NOMO-1 treated with DMSO at 0.1 percent for 48 hours (cell line): ENCODE measurements around the gene CERK.

Experiments
- DNase-seq: peaks from one replicate; lab custom pipeline; 2025; ENCODE audit not compliant: unreplicated experiment; lab: John Stamatoyannopoulos, UW

Gene CERK

GRCh38 chr22:46703171-46703995 lies 34.7 kb downstream of the CERK start:
- DNase-seq = no peak

GRCh38 chr22:46701262-46701661 lies 36.8 kb downstream of the CERK start:
- DNase-seq = no peak

- DNase-seq = no peak
Measured at GRCh38 chr22:46699091-46699490, 39.0 kb downstream of the CERK start.

DNA sequence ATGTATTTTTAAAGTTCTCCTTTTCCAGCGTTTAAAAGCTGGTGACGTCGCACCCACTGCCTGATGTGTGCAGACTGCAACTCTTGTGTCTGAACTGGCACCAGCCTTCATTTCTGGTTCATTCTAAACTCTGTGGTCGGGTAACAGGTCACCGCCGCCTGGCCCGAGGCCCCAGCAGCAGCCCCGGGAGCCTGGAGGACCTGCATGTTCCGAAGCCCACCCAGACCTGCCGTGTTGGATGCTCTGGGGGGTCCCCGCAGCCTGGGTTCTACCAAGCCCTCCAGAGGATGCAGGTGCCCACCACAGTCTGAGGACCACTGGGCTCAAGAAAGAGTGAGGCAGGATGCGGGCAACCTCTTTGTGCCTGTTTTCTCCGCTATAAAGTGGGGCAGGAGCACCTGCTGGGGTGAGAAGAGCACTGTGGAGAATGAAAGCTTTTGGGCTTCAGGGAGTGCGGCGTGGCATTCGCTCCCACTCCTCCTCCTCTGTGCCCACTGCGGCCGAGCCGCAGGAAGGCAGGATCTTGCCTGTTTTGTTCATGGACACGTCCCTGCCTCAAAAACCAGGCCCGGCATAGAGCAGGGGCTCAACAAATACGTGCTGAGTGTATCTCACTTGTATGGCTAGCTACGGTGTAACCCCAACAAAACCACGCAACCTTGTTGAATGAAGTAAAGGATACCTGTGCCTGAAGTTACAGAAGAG lies 40.1 kb downstream of the CERK start:
- no peak for DNase-seq

DNA sequence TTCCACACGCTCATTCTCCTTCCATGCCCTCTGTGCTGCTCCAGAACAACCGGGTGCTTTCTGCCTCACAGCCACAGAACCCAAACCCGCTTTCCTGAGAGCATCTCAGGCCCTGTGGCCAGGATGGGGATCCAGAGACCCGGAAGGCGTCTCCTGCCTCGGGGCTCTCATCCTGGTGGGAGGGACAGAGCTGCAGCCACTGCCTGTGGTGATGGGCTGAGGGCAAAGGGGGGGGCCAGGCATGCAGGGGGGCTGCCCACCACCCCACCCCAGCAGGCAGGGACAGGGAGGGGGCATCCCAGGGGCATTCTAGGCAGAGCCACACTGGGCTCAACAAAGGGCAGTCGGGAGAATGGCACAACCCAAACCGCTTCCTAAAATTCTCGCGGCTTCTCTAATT lies 41.4 kb downstream of the CERK start:
- no peak for DNase-seq

DNA sequence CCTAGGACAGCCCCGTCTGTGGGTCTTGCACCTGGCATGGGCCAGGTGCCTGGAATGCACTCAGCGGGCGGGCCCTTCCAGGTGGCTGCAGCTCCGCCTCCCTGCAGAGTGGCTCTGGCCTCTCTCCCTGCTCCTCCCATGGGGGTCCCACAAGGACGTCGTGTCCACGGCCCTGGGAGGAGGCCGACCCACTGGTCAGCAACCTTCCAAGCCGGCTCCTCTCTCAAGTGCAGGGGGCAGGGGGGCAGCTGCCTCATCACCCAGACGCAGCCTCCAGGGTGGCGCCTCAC lies 41.9 kb downstream of the CERK start:
- DNase-seq = no peak

DNA sequence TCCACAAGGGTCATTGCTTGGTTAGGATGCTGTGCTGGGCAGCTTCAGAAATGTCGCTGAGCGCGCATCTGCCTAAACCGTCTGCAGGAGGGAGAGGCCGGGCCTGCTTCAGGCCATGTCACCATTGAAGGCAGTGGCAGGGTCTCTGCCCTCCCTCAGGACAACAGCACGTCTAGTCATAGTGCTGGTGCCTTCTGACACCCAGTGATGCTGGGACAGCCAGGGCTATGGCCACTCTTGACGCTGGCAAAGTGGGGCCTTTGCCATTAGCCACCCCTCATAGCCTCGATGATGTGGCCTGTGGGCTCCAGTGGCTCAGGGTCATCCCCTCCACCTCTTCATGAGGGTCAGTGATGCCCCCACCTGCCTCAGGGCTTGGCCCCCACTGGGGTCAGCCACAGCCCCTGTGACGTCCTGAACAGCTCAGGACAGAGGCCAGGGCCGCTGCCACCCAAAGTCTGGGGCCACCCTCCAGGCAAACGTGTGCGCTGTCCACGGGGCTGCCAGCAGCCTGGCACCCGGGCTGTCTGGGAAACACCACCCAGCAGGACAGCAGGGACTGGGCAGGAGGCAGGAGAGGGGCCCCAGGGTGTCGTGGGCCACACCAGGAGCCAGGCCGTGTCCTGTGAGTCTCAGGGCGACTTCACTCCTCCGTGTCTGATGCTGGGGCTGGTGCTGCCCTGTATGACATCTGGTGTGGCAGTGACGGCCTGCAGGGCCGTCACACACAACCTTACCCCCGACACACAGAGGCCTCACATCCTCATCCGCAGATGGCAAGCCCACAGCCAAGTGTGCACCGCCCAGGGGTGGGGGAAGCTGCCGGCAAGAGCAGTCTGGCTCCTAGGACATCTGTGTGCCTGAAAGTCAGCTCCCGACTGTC lies 42.5 kb downstream of the CERK start:
- no peak for DNase-seq

- DNase-seq = no peak
Measured at GRCh38 chr22:46694416-46695170, 43.5 kb downstream of the CERK start.

GRCh38 chr22:46693634-46694415 lies 44.2 kb downstream of the CERK start:
- no peak for DNase-seq

- no peak for DNase-seq
Measured at GRCh38 chr22:46691571-46691970, 46.5 kb downstream of the CERK start.

DNA sequence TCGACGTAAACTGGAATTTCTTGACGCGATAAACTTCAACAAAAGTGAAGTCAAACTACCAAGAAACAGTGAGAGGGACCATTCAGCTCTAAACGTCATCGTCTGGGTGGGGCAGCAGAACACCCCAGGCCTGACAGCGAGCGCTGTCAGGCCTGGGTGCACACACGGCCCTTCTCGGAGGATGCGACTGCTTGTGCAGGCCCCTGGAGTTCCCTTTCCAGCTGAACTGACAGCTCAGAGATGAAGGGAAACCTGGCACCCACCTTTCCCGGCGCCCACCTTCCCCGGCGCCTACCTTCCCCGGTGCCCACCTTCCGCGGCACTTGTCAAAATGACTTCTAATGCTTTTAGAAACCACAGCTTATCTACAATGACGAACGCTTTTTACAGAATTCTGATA lies 47.9 kb downstream of the CERK start:
- DNase-seq = no peak

DNA sequence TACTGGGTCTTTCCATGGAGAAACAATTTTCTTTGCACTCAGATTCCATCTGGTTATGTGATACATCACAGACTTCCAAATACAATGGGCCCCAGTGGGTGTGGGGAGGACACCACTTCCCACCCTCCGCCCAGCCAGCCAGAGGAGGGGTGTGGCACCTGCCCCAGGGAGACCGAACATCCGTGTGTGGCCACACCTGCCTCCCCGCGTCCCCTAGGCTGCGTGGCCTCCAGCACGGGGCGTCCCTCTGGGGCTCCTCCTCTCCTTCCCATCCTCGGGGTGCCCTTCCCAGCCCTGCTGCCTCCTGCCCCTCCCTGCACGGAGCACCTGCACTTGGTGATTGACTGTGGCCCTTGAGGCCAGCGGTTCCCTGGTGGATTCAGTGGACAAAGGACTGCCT lies 49.1 kb downstream of the CERK start:
- no peak for DNase-seq

GRCh38 chr22:46687460-46687859 lies 50.6 kb downstream of the CERK start:
- DNase-seq = no peak

GRCh38 chr22:46687048-46687444 lies 51.0 kb downstream of the CERK start:
- no peak for DNase-seq

- peak; percentile 83 for DNase-seq
Measured at GRCh38 chr22:46686221-46687047, 51.6 kb downstream of the CERK start.

GRCh38 chr22:46684706-46685105 lies 53.3 kb downstream of the CERK start:
- DNase-seq = peak; percentile 47

GRCh38 chr22:46682011-46682731 lies 55.9 kb downstream of the CERK start:
- no peak for DNase-seq

GRCh38 chr22:46681010-46681409 lies 57.0 kb downstream of the CERK start:
- no peak for DNase-seq
